ENCODE measurements around the gene CLK1. TPM values are rescaled to one million over a fixed set of nuclear protein-coding genes. Genes with fewer than 3 reads are reported as not detected.
A peak's percentile ranks its signal among the peaks of the same experiment; 100 is the strongest.

Gene CLK1
- total and polyA plus RNA-seq, 2 of the 13 experiments (the other 11 are each of a cell fraction or from before 2014, with no cell fraction given): 66.6 to 101 TPM

- TF ChIP-seq ZBTB33 (CRISPR knock-in tag; IDR thresholded peaks at IDR 0.05) (no peak), KLF11 (CRISPR knock-in tag; IDR thresholded peaks at IDR 0.05) (peak; percentile 49; the same call in 1 of the 2 replicates), KDM2A (CRISPR knock-in tag; IDR thresholded peaks at IDR 0.05; ENCODE audit: borderline replicate concordance, low read depth) (peak; percentile 70; the same call in 1 of the 2 replicates), RXRB (CRISPR knock-in tag; IDR thresholded peaks at IDR 0.05; ENCODE audit: borderline replicate concordance) (peak; percentile 63), ZNF383 (CRISPR knock-in tag; IDR thresholded peaks at IDR 0.05; ENCODE audit: borderline replicate concordance) (no peak), POLR2AphosphoS2 (IDR thresholded peaks at IDR 0.05; ENCODE audit: low read depth, low read length) (no peak), ZNF574 (CRISPR knock-in tag; IDR thresholded peaks at IDR 0.05) (peak; percentile 41; the same call in 1 of the 2 replicates), FOXA3 (CRISPR knock-in tag; IDR thresholded peaks at IDR 0.05) (0 out of 2 replicates have a peak, but pooled peaks have one; percentile 24), ZNF263 (CRISPR knock-in tag; IDR thresholded peaks at IDR 0.05) (0 out of 2 replicates have a peak, but pooled peaks have one; percentile 30), MIER2 (CRISPR knock-in tag; IDR thresholded peaks at IDR 0.05) (0 out of 2 replicates have a peak, but pooled peaks have one; percentile 30), ERF (CRISPR knock-in tag; IDR thresholded peaks at IDR 0.05) (peak; percentile 64), ARID5B (CRISPR knock-in tag; IDR thresholded peaks at IDR 0.05) (0 out of 2 replicates have a peak, but pooled peaks have one; percentile 30)
These were observed 41.3 kb upstream of the CLK1 start (continued) for GRCh38 chr2:200905618-200906296.
